Esophagus squamous epithelium (tissue), 5 donors: Measurements from ENCODE around the gene STX10. TPM values are rescaled to one million over a fixed set of nuclear protein-coding genes. Genes with fewer than 3 reads are reported as not detected.

Experiments
- DNase-seq: peaks from one replicate; lab custom pipeline; 2025; lab: John Stamatoyannopoulos, UW
- H3K27ac ChIP-seq, 4 donors: fragments of 200-600 bp; sonication (generic); one replicate each; pipeline ENCODE4 v1.5.1; 2016 to 2019; ENCODE audit warnings: mild to moderate bottlenecking in 1 of 4
- H3K27me3 ChIP-seq, 4 donors: fragments of 200-600 bp; sonication (generic); 1 replicate in 3 of 4; 2 replicates in 1 of 4; pipeline versions ENCODE4 v1.5.1 to v1.6.0; 2017 to 2021; ENCODE audit warnings: antibody characterized with exemption in 1 of 4
- H3K36me3 ChIP-seq, 3 donors: fragments of 200-600 bp; sonication (generic); one replicate each; pipeline ENCODE4 v1.5.1; 2016 to 2019
- H3K4me1 ChIP-seq, 3 donors: fragments of 200-600 bp; sonication (generic); one replicate each; pipeline ENCODE4 v1.5.1; 2017 to 2019
- H3K4me3 ChIP-seq, 4 donors: fragments of 200-600 bp; sonication (generic); 1 replicate in 3 of 4; 2 replicates in 1 of 4; pipeline ENCODE4 v1.5.1; 2016 to 2019; ENCODE audit warnings: mild to moderate bottlenecking in 2 of 4, moderate library complexity in 1 of 4
- H3K9me3 ChIP-seq, 3 donors: fragments of 200-600 bp; sonication (generic); one replicate each; pipeline ENCODE4 v1.5.1; 2016 to 2019
- CTCF ChIP-seq, 6 experiments: fragments of 450-650 bp in 4 of 6; fragments of 200-600 bp in 2 of 6; sonication (generic) in 2 of 6; IDR thresholded peaks; one replicate each; pipeline ENCODE4 v1.5.1; 2016 to 2019; ENCODE audit warnings: antibody characterized with exemption in 6 of 6, mild to moderate bottlenecking in 4 of 6, moderate library complexity in 4 of 6
- POLR2A ChIP-seq, 4 donors: fragments of 450-650 bp; IDR thresholded peaks; one replicate each; pipeline ENCODE4 v1.6.1; 2017; ENCODE audit warnings: antibody characterized with exemption in 4 of 4, mild to moderate bottlenecking in 4 of 4, moderate library complexity in 3 of 4
- WGBS, 2 donors: methylation state at CpG; one replicate each; pipeline ENCODE4 v1.1.5; 2018; 5-methylcytosine and 5-hydroxymethylcytosine counted together
- intact Hi-C: fragments of 100-400 bp; cut with DNase I; formaldehyde crosslinking; loops from one replicate; pipeline ENCODE4 v1.15.0; 2022
- total RNA-seq, 4 donors: library from RNA; depleted of rRNA; stranded (reverse); fragments of >200 nt; gene quantifications; one replicate each; pipeline ENCODE4 v1.1.0, GENCODE V29; 2016
- donor health status: DM: yes; HTN: yes; CAD: no.

Gene STX10
- total RNA-seq, 4 donors from 2014 or later, result 50.3 to 80.4 (median 69.3) TPM

GRCh38 chr19:13120031-13120430 is 30.1 kb downstream of the STX10 start:
- TF ChIP-seq POLR2A (IDR thresholded peaks at IDR 0.05) (no peak), CTCF (IDR thresholded peaks at IDR 0.05) (no peak)
- H3K4me3 ChIP-seq, result no peak overlapping the region
- DNase-seq, result no peak
- intact Hi-C loops, result no loop called here
- H3K9me3 ChIP-seq, result no peaks in the 10 kb centered on the region
- H3K4me1 ChIP-seq, result peaks cover 33 to 57% (median 37%) of the 10 kb centered on the region in 3 donors
- WGBS, 2 donors, result 66 to 75% methylated on average over 3 to 9 of the region's 9 CpGs
- H3K27ac ChIP-seq, result no peak overlapping the region
- peaks cover 0 to 19% (median 0%) of the 10 kb centered on the region in 3 donors for H3K36me3 ChIP-seq
- H3K27me3 ChIP-seq, result no peaks in the 10 kb centered on the region

GRCh38 chr19:13119627-13120026 is 30.5 kb downstream of the STX10 start:
- Histone ChIP-seq H3K27me3 (no peaks in the 10 kb centered on the region), H3K9me3 (no peaks in the 10 kb centered on the region), H3K4me1 (peaks cover 33 to 60% (median 37%) of the 10 kb centered on the region in 3 donors), H3K27ac (peak overlapping the region in 3 of 4 donors; percentile 86 to 90 (median 90)), H3K4me3 (peak overlapping the region in 2 of 4 donors; percentile 98 to 99), H3K36me3 (peaks cover 0 to 19% (median 0%) of the 10 kb centered on the region in 3 donors)
- DNase-seq, result no peak
- intact Hi-C loops, result no loop called here
- no peak for TF ChIP-seq CTCF (IDR thresholded peaks at IDR 0.05)
- no peak for TF ChIP-seq POLR2A (IDR thresholded peaks at IDR 0.05)
- 49 to 68% methylated on average over 4 to 5 of the region's 8 CpGs for WGBS, 2 donors

GRCh38 chr19:13118424-13119193 is 31.6 kb downstream of the STX10 start:
- H3K4me1 ChIP-seq, result peaks cover 33 to 60% (median 37%) of the 10 kb centered on the region in 3 donors
- 0 to 1% methylated on average over 6 to 22 of the region's 57 CpGs for WGBS, 2 donors
- intact Hi-C loops, result no loop called here

GRCh38 chr19:13117772-13118423 is 32.3 kb downstream of the STX10 start, which contains the start of gene NACC1:
Gene NACC1 (plus strand): TSS chr19:13118264. CDS start chr19:13135208, 16,944 bp downstream.
- no peak for TF ChIP-seq POLR2A (IDR thresholded peaks at IDR 0.05)
- TF ChIP-seq CTCF (IDR thresholded peaks at IDR 0.05), result no peak
- no peak for DNase-seq
- intact Hi-C loops, result no loop called here
- H3K9me3 ChIP-seq, result no peaks in the 10 kb centered on the region
- peak within 1 kb of the TSS; percentile 90 to 99 (median 98) for H3K4me3 ChIP-seq
- H3K27me3 ChIP-seq, result no peaks in the 10 kb centered on the region
- peaks cover 0 to 30% (median 0%) of the 10 kb centered on the region in 3 donors for H3K36me3 ChIP-seq
- peaks cover 33 to 60% (median 37%) of the 10 kb centered on the region in 3 donors for H3K4me1 ChIP-seq
- peak within 1 kb of the TSS; percentile 86 to 90 (median 90) for H3K27ac ChIP-seq
- WGBS, 2 donors, result 5 to 10% methylated on average over 17 to 24 of the region's 65 CpGs

More at GRCh38 chr19:13118424-13119193, 31.6 kb downstream of the STX10 start:
- peak overlapping the region; percentile 90 to 99 (median 98) for H3K4me3 ChIP-seq
- H3K27ac ChIP-seq, result peak overlapping the region; percentile 77 to 90 (median 88)
- no peaks in the 10 kb centered on the region for H3K9me3 ChIP-seq
- no peaks in the 10 kb centered on the region for H3K27me3 ChIP-seq
- H3K36me3 ChIP-seq, result peaks cover 0 to 23% (median 0%) of the 10 kb centered on the region in 3 donors
- TF ChIP-seq POLR2A (IDR thresholded peaks at IDR 0.05) (no peak), CTCF (IDR thresholded peaks at IDR 0.05) (no peak)
- no peak for DNase-seq
